Stimulated activated CD4-positive, alpha-beta T cell treated with anti-CD3 and anti-CD28 coated beads, Interleukin-4, amount 100 ng/mL, for 48 hours (primary cell): Measurements from ENCODE around the gene FRMD8.

ENCODE experiments used
- DNase-seq, 2 donors: peaks; one replicate each; pipeline ENCODE4 v3.0.0-alpha.2; 2020; ENCODE audit warnings: low read depth in 2 of 2

Gene FRMD8

GRCh38 chr11:65386307-65387140 is at the start of gene FRMD8:
Gene FRMD8 (plus strand): TSS chr11:65386637. CDS start chr11:65387037, 400 bp downstream.
- DNase-seq = peak; percentile 72 to 79

- DNase-seq = no peak
Measured at GRCh38 chr11:65338676-65339075, 47.8 kb upstream of the FRMD8 start.

GRCh38 chr11:65340226-65340625 is 46.2 kb upstream of the FRMD8 start:
- DNase-seq = no peak

GRCh38 chr11:65341856-65342255 is 44.6 kb upstream of the FRMD8 start:
- DNase-seq = no peak

- no peak for DNase-seq
Measured at GRCh38 chr11:65351511-65351910, 34.9 kb upstream of the FRMD8 start.

GRCh38 chr11:65352783-65353182 is 33.7 kb upstream of the FRMD8 start:
- DNase-seq = no peak

GRCh38 chr11:65353376-65353775 is 33.1 kb upstream of the FRMD8 start:
- no peak for DNase-seq

- DNase-seq = no peak
Measured at GRCh38 chr11:65353900-65354264, 32.6 kb upstream of the FRMD8 start.

- peak; percentile 95 to 96 for DNase-seq
Measured at GRCh38 chr11:65354265-65355012, 32.0 kb upstream of the FRMD8 start, which contains the start of gene TIGD3. Gene TIGD3 (plus strand): TSS chr11:65354751. CDS start chr11:65355809, 1,058 bp downstream.

- peak; percentile 23 to 29 for DNase-seq
Measured at GRCh38 chr11:65355013-65355775, 31.2 kb upstream of the FRMD8 start.

- no peak for DNase-seq
Measured at GRCh38 chr11:65355776-65356393, 30.6 kb upstream of the FRMD8 start.

- DNase-seq = no peak
Measured at GRCh38 chr11:65356394-65356972, 30.0 kb upstream of the FRMD8 start.

- no peak for DNase-seq
Measured at GRCh38 chr11:65357856-65358356, 28.5 kb upstream of the FRMD8 start.

GRCh38 chr11:65362320-65362931 is 24.0 kb upstream of the FRMD8 start:
- no peak for DNase-seq

- DNase-seq = no peak
Measured at GRCh38 chr11:65362966-65363365, 23.5 kb upstream of the FRMD8 start.

GRCh38 chr11:65363770-65364169 is 22.7 kb upstream of the FRMD8 start:
- no peak for DNase-seq

GRCh38 chr11:65366340-65366773 is 20.1 kb upstream of the FRMD8 start:
- DNase-seq = no peak

GRCh38 chr11:65370659-65371049 is 15.8 kb upstream of the FRMD8 start:
- DNase-seq = no peak

GRCh38 chr11:65373839-65374580 is 12.4 kb upstream of the FRMD8 start:
- DNase-seq = no peak

GRCh38 chr11:65375012-65375411 is 11.4 kb upstream of the FRMD8 start:
- no peak for DNase-seq
